GM18511 (cell line): ENCODE measurements around the gene SETD1A.

ENCODE experiments used
- ATAC-seq: cut with Tn5 transposase; IDR thresholded peaks from one replicate; pipeline ENCODE4 v1.9.1; 2021; ENCODE audit warnings: mild to moderate bottlenecking, moderate library complexity; ENCODE audit not compliant: unreplicated experiment

SETD1A gene

GRCh38 chr16:30953111-30953510 lies 4.4 kb upstream of the SETD1A start:
- ATAC-seq, result no peak

GRCh38 chr16:30953511-30954124 lies 3.9 kb upstream of the SETD1A start:
- ATAC-seq, result no peak

- no peak for ATAC-seq
Observed at GRCh38 chr16:30954993-30955392, 2.6 kb upstream of the SETD1A start.

GRCh38 chr16:30956601-30957455 lies 726 bp upstream of the SETD1A start:
- peak; percentile 62 for ATAC-seq

- ATAC-seq, result peak; percentile 37
Observed at GRCh38 chr16:30958175-30959079, 873 bp downstream of the SETD1A start.

GRCh38 chr16:30961384-30961783 lies 3.8 kb downstream of the SETD1A start:
- no peak for ATAC-seq

- ATAC-seq, result no peak
Observed at GRCh38 chr16:30963925-30964511, 6.5 kb downstream of the SETD1A start.

- ATAC-seq, result no peak
Observed at GRCh38 chr16:30964574-30965226, 7.1 kb downstream of the SETD1A start.

GRCh38 chr16:30965436-30965835 lies 7.9 kb downstream of the SETD1A start:
- ATAC-seq, result no peak

- ATAC-seq, result no peak
Observed at GRCh38 chr16:30966033-30966619, 8.6 kb downstream of the SETD1A start.

- no peak for ATAC-seq
Observed at GRCh38 chr16:30967795-30968194, 10.2 kb downstream of the SETD1A start.

GRCh38 chr16:30969246-30969842 lies 11.8 kb downstream of the SETD1A start:
- no peak for ATAC-seq

- no peak for ATAC-seq
Observed at GRCh38 chr16:30971298-30971697, 13.7 kb downstream of the SETD1A start.

GRCh38 chr16:30972872-30973271 lies 15.3 kb downstream of the SETD1A start:
- no peak for ATAC-seq

GRCh38 chr16:30974348-30974747 lies 16.8 kb downstream of the SETD1A start:
- ATAC-seq, result no peak

GRCh38 chr16:30976486-30976885 lies 18.9 kb downstream of the SETD1A start:
- no peak for ATAC-seq

- ATAC-seq, result no peak
Observed at GRCh38 chr16:30977502-30977901, 19.9 kb downstream of the SETD1A start.

GRCh38 chr16:30979170-30980022 lies 21.8 kb downstream of the SETD1A start:
- no peak for ATAC-seq

GRCh38 chr16:30980023-30980371 lies 22.4 kb downstream of the SETD1A start:
- ATAC-seq, result no peak
